Prostate gland (tissue), 2 donors: ENCODE results near the gene SBF1.

Experiments
- CTCF ChIP-seq, 4 experiments: fragments of 200-600 bp in 2 of 4; fragments of 450-650 bp in 2 of 4; sonication (generic) in 2 of 4; IDR thresholded peaks; 1 replicate in 3 of 4; 2 replicates in 1 of 4; pipeline ENCODE4 v1.5.1; 2016 to 2019; ENCODE audit warnings: antibody characterized with exemption in 4 of 4, mild to moderate bottlenecking in 2 of 4, moderate library complexity in 2 of 4
- POLR2A ChIP-seq: fragments of 450-650 bp; IDR thresholded peaks from one replicate; pipeline ENCODE4 v1.6.1; 2016; ENCODE audit warnings: antibody characterized with exemption, mild to moderate bottlenecking

GRCh38 chr22:50464451-50464850 is 10.4 kb downstream of the SBF1 start:
- TF ChIP-seq POLR2A (no peak), CTCF (IDR thresholded peaks at IDR 0.05) (no peak)
